Tibial artery (tissue), 4 donors: ENCODE results near the gene NSG1.
"Not testable (repeated sequence)": the region's sequence is repeated elsewhere in the genome, so short reads cannot be mapped to it uniquely, and the experiment has no call there.

Source experiments
- DNase-seq, 2 donors: peaks; one replicate each; pipeline ENCODE4 v3.0.0-alpha.2; 2019
- H3K27ac ChIP-seq, 2 donors: fragments of 200-600 bp; sonication (generic) in 1 of 2; 1 replicate in 1 of 2; 2 replicates in 1 of 2; pipeline ENCODE4 v1.5.1; 2018 to 2019; ENCODE audit warnings: mild to moderate bottlenecking in 1 of 2
- H3K27me3 ChIP-seq, 2 donors: fragments of 200-600 bp; sonication (generic) in 1 of 2; one replicate each; pipeline versions ENCODE4 v1.5.1 to v1.6.0; 2016 to 2019
- H3K36me3 ChIP-seq, 3 donors: fragments of 200-600 bp; sonication (generic) in 2 of 3; one replicate each; pipeline ENCODE4 v1.5.1; 2016 to 2019; ENCODE audit warnings: mild to moderate bottlenecking in 2 of 3
- H3K4me1 ChIP-seq, 4 donors: fragments of 200-600 bp; sonication (generic) in 2 of 4; 1 replicate in 3 of 4; 2 replicates in 1 of 4; pipeline ENCODE4 v1.5.1; 2016 to 2019
- H3K4me3 ChIP-seq, 2 donors: fragments of 200-600 bp; sonication (generic) in 1 of 2; 1 replicate in 1 of 2; 2 replicates in 1 of 2; pipeline ENCODE4 v1.5.1; 2018 to 2019; ENCODE audit warnings: mild to moderate bottlenecking in 2 of 2
- H3K9me3 ChIP-seq, 3 donors: fragments of 200-600 bp; sonication (generic) in 1 of 3; one replicate each; pipeline ENCODE4 v1.5.1; 2016 to 2019
- CTCF ChIP-seq, 2 experiments: fragments of 200-600 bp in 1 of 2; fragments of 450-650 bp in 1 of 2; IDR thresholded peaks; one replicate each; pipeline ENCODE4 v1.5.1; 2017 to 2019; ENCODE audit warnings: antibody characterized with exemption in 2 of 2, mild to moderate bottlenecking in 1 of 2, moderate library complexity in 1 of 2
- intact Hi-C: fragments of 100-400 bp; cut with DNase I; formaldehyde crosslinking; loops from one replicate; pipeline ENCODE4 v1.15.0; 2023; ENCODE audit warnings: low total_unique reads

Gene NSG1

GRCh38 chr4:4461178-4461577 lies 74.3 kb downstream of the NSG1 start:
- no peak overlapping the region for H3K27ac ChIP-seq
- no peaks in the 10 kb centered on the region for H3K27me3 ChIP-seq
- intact Hi-C loops, result no loop called here
- no peaks in the 10 kb centered on the region for H3K9me3 ChIP-seq
- DNase-seq, result no peak
- H3K4me1 ChIP-seq, result no peaks in the 10 kb centered on the region
- peaks cover 27 to 53% (median 36%) of the 10 kb centered on the region in 3 donors for H3K36me3 ChIP-seq
- no peak for TF ChIP-seq CTCF (IDR thresholded peaks at IDR 0.05)
- no peak overlapping the region for H3K4me3 ChIP-seq

- Histone ChIP-seq H3K27me3 (no peaks in the 10 kb centered on the region), H3K27ac (no peak overlapping the region), H3K36me3 (peaks cover 27 to 53% (median 36%) of the 10 kb centered on the region in 3 donors), H3K4me3 (no peak overlapping the region), H3K4me1 (no peaks in the 10 kb centered on the region), H3K9me3 (no peaks in the 10 kb centered on the region)
- no peak for TF ChIP-seq CTCF (IDR thresholded peaks at IDR 0.05)
- DNase-seq, result no peak
- intact Hi-C loops, result no loop called here
Observed at GRCh38 chr4:4461850-4462249, 74.9 kb downstream of the NSG1 start.

GRCh38 chr4:4462970-4463369 lies 76.1 kb downstream of the NSG1 start:
- H3K4me3 ChIP-seq, result no peak overlapping the region
- TF ChIP-seq CTCF (IDR thresholded peaks at IDR 0.05), result no peak
- no peak for DNase-seq
- intact Hi-C loops, result no loop called here
- peaks cover 30 to 53% (median 31%) of the 10 kb centered on the region in 3 donors for H3K36me3 ChIP-seq
- no peak overlapping the region for H3K27ac ChIP-seq
- no peaks in the 10 kb centered on the region for H3K9me3 ChIP-seq
- H3K4me1 ChIP-seq, result no peaks in the 10 kb centered on the region
- H3K27me3 ChIP-seq, result no peaks in the 10 kb centered on the region

- peaks cover 42 to 55% (median 46%) of the 10 kb centered on the region in 3 donors for H3K36me3 ChIP-seq
- DNase-seq, H3K9me3 ChIP-seq, intact Hi-C loops, H3K27me3 ChIP-seq, H3K4me3 ChIP-seq, H3K27ac ChIP-seq, H3K4me1 ChIP-seq: not testable (repeated sequence)
Observed at GRCh38 chr4:4465238-4465637, 78.3 kb downstream of the NSG1 start.
